NOMO-1 treated with DMSO at 0.1 percent for 48 hours (cell line): ENCODE data around the gene LRFN2.

Source experiments
- DNase-seq: peaks from one replicate; lab custom pipeline; 2025; ENCODE audit not compliant: unreplicated experiment; lab: John Stamatoyannopoulos, UW

LRFN2 gene

DNA sequence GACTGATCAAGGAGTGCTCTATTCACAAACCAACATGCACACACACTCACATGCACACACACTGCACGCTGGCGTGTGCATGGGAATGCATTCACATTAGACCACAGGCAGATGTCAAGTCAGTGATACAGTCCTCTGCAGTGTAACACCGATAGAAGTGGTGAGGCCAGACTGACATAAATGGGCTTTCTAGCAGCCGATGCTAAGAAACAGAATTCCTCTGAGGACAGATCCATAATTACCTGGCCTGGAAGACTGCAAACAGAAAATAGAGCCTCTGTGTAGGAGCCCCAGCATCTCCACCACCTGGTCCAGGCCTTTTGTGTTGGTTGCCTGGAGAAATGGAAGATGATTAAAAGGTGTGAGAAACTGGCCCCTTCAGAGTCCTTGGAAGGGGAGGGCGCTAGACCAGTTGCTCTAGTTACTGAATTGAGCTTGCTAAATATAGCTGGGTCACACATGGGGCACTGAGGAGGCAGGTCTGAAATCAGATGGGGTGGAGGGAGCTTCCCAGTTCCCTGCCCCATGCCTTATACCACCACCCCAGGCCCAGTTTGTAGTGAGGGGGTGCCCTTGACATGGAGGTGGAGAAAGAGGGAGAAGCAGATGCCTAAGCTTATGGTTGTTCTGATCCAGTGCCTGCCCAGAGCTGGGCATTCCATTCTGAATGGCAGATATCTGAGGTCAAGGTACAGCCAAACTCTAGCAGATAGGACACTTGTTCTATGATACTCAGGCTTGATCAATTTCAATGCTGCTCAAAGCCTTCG is 233.8 kb downstream of the LRFN2 start:
- no peak for DNase-seq

DNA sequence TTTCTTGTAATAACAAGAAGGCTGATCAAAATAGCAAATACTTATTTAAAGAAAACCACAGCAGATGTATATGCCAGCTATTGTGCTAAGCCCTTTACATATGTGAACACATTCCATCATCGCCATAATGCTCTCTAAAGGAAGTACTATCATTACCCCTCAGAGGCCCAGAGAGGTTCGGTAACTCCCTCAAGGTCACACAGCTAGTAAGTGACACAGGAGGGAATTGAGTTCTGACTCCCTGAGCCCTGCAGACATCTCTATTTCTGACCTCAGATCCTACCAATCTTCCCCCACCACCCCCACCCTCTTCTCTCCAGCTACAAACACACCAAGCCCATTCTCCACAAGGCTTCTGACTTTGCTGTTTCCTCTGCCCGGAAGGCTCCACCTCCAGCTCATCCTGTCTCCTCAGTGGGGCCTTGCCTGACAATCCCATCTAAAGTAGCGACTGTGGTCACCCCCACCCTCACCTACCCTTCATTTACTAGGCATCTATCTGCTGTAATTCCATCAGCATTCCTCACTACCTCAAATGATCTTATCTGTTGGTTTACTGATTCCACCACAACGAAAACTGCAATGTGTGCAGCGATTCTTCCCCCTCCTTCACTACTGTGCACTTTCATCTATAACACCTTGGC is 234.5 kb downstream of the LRFN2 start:
- DNase-seq, result no peak

DNA sequence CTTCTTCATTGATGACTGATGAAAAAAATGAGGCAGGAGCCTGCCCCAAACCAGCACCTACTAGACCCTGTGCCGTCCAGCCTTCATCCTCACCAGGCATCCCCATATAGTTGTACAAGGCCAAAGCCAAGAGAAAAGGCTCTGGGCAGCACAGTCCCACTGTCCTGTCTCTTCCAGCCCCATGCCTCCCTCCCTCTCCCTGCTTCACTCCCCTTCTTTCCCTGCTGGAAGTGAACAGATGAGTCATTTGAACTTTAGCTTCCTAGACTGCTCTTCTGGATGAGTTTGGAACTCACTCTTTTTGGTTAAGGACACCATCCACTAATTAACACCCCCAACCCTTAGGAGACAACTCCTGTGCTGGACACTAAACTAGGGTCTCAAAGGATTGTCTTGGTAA is 235.2 kb downstream of the LRFN2 start:
- DNase-seq, result no peak

DNA sequence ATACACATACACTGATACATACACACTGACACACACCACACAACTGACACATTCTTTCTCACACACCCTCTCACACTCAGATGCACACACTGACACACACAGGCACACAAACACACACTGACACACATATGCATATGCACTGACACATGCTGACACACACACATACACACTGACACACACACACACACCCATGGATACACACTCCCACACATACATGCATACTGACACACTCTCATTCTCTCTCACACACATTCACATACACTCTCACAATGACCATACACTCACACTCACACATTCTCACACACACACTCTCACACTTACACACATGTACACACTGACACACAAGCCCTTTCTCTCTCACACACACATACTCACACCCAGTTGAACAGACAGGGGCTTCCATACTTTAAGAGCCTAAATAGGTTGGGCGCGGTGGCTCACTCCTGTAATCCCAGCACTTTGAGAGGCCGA is 236.4 kb downstream of the LRFN2 start:
- no peak for DNase-seq

DNA sequence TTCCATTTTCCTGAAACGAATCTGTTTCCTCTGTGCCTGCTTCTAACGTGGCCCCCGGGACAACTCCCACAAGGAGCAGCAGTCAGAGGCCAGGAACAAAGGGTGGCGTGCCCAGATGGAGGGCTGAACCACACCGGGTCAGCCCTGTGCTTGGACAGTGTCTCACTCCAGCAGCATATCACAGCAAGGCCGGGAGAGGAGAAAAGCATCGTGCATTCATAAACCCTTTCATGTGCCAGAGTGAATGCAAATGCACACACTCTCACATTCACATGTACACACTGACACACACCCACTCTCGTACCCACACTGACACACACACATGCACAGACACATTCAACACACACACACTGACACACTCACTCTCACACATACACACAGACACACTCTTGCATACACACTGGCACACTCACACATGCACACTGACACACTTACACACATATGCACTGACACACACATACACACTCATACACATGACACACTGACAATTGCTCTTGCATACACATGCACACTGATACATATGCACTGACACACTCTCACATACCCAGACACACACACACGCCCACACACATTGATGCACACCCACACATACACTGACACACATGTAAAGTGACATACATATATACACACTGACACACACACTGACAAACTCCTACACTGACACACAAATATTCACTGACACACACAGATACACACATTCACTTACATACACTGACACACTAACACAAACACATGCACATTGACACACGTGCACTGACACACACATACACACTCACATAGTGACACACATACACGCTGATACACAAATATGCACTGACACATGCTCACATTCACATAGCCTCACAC is 237.0 kb downstream of the LRFN2 start:
- DNase-seq, result no peak

DNA sequence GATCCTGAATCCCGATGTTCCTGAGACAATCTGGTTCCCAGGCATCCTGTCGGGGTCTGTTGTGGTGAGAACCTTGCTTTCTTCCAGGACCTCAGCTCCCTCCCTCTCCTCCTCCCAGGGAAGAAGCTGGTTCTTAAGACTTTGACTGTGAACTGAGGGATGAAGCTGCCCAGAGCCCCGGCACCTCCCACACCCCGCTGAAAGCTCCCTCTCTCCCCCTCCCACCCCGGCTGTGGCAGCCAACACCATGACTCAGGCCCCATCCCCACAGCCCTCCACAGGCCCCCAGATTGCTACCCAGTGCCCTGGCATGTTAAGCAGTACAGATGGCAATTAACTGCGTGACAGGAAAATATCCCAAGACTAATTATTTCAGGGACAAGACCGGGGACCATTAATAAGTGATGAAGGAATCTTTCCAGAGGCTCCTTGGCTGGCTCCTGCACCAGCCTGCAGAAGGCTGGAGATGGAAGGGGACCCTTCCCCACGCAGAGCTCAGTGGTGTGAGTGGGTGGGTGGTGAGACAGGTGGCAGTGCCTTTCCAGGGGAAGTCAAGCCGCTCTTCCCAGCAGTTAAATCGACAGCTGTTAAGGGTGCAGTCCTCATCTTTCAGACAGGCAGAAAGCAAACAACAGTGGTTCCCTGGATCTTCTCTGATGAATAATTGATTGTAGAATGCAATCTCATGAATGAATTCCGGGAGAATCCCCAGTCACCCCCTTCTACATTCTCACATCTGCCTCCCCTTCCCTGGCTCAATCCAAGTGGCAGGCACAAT is 237.9 kb downstream of the LRFN2 start:
- DNase-seq, result no peak

DNA sequence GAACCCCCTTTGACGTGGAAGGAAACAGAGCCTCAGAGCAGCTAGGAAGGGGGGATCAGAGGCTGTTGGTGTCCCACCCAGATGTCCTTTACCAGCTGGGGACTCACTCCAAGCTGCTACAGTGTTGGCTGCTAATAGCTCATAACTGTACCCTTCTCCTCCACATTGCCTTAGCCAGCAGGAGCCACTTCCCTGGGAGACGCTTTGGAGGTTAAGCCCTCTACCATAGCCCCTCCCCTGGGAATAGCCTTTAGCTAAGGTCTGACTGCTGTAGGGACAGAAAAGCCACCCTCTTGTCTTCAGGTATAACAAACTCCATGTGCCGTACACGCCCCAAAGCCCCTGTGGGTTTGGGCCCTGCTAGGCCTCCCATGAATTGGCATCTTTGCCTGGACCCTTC is 238.6 kb downstream of the LRFN2 start:
- no peak for DNase-seq

DNA sequence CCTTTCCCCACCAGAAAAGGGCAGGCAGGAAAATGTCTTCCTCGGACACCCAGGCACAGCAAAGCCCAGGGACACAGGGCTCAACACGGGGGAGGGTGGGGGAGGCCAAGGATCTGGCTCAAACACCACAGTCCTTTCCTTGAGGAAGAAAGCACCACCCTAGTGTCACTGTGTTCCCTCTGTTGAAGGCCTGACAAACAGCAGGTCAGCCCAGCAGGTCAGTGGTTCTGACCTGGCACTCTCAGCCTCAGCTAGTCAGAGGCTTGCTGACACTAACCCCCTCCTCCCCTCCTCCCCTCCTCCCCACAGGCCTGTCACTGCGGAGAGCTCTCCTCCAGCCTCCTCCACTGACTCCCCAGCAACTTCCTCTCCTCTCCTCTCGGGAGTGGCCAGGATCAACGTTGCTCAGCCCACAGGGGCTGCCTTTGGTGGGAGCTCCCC is 239.6 kb downstream of the LRFN2 start:
- no peak for DNase-seq

DNA sequence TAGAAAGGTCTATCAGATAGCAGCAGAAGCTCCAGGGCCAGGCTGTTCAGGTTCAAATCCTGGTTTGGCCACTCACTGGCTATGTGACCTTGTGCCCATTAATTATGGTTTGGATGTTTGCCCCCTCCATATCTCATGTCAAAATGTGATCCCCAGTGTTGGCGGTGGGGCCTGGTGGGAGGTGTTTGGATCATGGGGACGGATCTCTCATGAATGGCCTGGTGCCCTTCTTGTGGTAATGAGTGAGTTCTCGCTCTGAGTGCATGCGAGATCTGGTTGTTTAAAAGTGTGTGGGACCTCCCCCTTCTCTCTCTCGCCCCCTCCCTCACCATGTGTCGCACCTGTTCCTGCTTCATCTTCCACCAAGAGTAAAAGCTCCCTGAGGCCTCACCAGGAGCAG is 240.9 kb downstream of the LRFN2 start:
- DNase-seq, result no peak

DNA sequence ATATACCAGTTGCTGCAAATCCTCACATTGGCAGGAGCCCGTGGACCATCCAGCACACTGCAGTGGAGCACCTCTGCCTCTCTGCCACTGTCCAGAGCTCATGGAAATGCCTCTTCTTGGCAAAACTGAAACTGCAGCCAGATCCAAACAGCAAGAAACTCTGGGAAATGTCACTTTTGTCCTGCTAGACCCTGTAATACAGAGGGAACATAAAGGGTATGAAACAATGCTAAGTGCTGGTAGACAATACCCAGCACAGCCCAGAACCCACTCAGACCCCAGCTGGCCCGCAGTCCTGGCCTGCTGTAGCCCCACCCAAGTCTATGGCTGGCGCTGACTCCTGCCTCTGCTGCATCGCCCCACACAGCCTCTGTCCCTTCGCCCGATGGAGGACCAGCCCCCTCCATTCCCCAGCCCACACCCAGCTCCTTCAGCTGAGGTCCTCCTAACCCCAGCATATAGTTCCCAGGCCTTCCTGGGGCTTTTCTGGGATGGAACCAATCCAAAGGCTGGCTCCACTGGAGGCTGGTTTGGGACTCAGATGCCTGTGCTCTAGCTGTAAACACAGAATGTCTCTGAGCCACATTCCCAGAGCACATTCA is 242.5 kb downstream of the LRFN2 start:
- DNase-seq, result no peak

DNA sequence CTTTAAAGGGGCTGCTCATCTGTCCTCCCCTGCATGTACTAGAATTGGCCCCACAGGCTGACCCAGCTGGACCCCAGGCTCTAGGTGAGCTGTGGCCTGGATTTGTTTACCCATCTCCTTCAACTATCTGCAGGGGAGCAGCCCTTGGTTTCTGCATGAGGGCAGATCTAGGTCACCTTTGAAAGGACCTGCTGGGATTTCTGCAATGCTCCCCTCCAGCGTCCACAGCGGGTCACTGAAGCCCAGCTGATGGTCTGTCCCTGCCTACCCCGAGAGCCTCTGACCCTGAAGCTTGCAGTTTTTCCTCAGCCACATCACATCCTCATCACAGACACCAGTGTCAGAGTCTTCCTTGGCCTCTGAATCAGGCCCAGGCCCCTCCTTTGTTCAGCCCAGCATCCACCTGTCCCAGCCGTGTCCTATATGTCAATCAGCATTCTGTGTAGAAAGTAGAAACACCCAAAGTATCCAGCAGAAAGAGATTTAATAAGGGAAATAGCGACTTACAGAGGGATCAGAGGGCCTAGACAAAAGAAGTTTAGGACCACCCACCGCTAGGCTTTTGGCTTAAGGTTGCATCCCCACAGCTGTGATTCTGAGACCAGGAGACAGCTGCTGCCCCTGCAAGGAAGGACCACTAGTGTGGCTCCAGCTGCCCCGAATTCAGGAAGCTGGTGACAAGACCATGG is 243.1 kb downstream of the LRFN2 start:
- DNase-seq, result no peak

DNA sequence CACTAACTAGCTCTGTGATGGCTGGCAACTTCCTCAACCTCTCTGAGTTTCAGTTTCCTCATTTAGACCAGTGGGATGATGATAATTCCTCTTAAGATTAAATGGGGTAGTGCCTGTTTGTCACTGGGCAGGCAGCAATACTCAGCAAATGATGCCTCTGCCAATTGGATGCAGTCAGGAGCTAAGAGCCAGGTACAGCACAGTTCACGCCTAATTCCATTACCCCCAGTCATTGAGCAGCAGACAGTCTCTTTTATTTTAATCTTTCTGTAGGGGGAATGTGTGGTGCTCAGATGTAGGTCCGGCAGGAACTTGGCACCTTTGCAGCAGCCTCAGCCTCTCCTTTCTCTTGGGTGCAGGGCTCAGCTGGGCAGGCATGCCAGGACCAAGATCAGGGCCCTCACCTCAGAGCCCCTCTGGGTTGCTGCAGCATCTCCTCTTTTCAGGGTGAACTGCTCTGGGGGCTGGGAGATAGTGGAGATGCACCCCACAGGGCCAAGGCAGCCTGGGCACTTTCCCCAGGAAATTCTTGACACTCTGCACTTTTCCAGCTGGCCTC is 243.8 kb downstream of the LRFN2 start:
- DNase-seq, result no peak

DNA sequence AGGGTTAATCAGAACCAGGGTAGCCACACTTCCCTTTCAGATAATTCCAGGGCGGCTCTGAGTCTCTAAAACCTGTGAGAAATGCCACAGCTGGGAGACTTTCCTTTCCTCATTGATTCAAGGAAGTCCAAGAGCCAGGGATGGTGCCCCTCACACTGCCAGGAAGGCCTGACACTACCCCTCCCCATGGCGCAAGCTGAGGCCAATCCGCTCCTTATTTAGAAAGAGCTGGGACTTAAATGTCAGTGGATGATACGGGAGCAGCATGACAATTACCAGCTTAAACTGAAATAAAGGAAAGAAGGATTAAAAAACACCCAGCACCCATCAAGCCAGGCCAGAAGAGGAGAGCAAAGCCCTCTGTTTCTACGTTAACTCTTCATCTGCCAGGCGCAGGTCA is 244.4 kb downstream of the LRFN2 start:
- no peak for DNase-seq

DNA sequence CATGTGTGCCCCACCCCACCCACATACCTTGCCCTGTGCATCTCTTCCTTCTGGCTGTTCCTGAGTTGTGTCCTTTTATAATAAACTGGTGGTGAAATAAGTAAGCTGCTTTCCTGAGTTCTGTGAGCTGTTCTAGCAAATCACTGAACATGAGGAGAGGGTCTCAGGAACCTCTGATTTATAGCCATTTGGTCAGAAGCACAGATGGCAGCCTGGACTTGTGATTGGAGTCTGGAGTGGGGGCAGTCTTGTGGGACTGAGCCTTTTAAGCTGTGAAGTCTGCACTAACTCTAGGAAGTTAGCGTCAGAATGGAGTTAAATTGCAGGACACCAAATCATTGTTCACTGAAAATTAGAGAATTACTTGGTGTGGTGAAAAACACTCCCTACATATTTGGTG is 245.4 kb downstream of the LRFN2 start:
- no peak for DNase-seq
